Measurements from ENCODE around the gene COP1.

COP1 gene

DNA sequence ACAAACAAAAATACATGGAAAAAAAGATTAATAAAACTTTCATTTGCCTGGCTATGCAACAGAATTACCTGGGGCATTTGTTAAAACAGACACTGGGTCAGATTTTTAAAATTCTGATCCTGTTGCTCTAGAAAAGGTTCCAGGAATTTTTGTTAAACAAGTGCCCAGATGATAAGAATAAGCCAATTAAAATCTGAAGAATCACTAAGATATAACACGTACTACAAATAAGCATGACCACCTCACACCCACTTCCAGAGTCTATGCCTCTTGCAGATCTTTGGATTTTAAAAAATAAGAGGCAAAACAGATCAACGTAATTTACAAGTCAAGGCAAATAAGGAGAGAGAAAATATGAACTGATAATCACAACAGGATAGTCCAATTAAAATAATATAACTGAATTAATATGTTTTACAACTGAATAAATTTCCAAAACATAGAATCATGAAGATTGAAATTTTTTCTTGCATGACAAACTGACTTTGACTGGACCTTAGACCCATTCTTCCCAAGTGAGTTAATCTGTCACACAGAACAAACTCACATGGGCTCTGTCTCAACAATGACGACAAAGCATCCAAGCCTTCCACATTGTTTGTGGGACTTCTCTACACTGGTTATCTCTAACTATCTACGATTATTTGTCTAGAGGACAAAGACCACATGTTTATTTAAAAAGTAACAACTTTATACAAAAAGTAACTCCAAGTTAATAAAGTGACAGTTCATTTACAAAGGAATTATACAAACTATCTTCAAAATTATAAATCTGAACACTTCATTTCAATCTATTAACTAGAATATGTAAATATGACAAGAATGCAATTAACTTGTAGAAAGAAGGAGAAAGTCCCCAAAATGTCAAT, 56.9 kb downstream of the COP1 start:
- H3K36me3 ChIP-seq (ENCODE audit: insufficient read depth, low read length): peaks cover 51% of the 10 kb centered on the region
- H2AFZ ChIP-seq (ENCODE audit: low read depth, low read length): no peak overlapping the region
- H3K4me2 ChIP-seq (ENCODE audit: insufficient read depth, low read length): no peak overlapping the region
- no peaks in the 10 kb centered on the region for H3K9me3 ChIP-seq (ENCODE audit: insufficient read depth, low read length, severe bottlenecking)
- no peak for DNase-seq
- H3K4me3 ChIP-seq (ENCODE audit: low read depth in 1 of 2, low read length in 2 of 2): no peak overlapping the region
- peaks cover 3% of the 10 kb centered on the region; the same call in 1 of the 2 replicates for H4K20me1 ChIP-seq (ENCODE audit: insufficient read depth, low read length)
- no peaks in the 10 kb centered on the region for H3K27me3 ChIP-seq (ENCODE audit: insufficient read depth, low read length, poor library complexity)
- H3K4me1 ChIP-seq (ENCODE audit: insufficient read depth, low read length): no peaks in the 10 kb centered on the region
- no peak overlapping the region for H3K9ac ChIP-seq (ENCODE audit: low read depth, low read length)
- H3K27ac ChIP-seq (ENCODE audit: low read length): no peak overlapping the region
- no peak for ATAC-seq (ENCODE audit: insufficient read depth, low read depth)
- no peak for TF ChIP-seq EZH2 (IDR thresholded peaks at IDR 0.05; ENCODE audit: borderline replicate concordance, low read depth, low read length, severe bottlenecking)
- H3K79me2 ChIP-seq (ENCODE audit: insufficient read depth, low read length): peaks cover 54% of the 10 kb centered on the region

DNA sequence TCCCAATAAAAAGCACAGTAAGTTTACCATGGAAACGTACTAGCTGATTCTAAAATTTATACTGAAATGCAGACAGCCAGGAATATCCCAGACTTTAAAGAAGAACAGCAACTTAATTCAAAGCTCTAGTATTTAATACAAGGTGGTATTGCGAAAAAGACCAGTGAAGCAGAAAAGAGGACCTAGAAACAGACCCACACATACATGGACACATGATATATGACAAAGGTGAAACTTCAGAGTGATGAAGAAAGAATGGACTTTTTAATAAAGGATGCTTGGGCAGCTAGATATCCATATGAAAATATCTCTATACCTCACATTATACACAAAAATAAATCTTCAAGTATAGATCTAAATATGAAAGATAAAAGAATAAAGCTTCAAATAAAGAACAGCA, 62.6 kb downstream of the COP1 start:
- no peaks in the 10 kb centered on the region for H3K27me3 ChIP-seq (ENCODE audit: insufficient read depth, low read length, poor library complexity)
- H3K9ac ChIP-seq (ENCODE audit: low read depth, low read length): no peak overlapping the region
- no peak overlapping the region for H3K27ac ChIP-seq (ENCODE audit: low read length)
- peaks cover 64% of the 10 kb centered on the region for H3K79me2 ChIP-seq (ENCODE audit: insufficient read depth, low read length)
- H3K36me3 ChIP-seq (ENCODE audit: insufficient read depth, low read length): peaks cover 25% of the 10 kb centered on the region
- no peaks in the 10 kb centered on the region for H3K9me3 ChIP-seq (ENCODE audit: insufficient read depth, low read length, severe bottlenecking)
- TF ChIP-seq EZH2 (IDR thresholded peaks at IDR 0.05; ENCODE audit: borderline replicate concordance, low read depth, low read length, severe bottlenecking): no peak
- TF ChIP-seq, protein P1, sequence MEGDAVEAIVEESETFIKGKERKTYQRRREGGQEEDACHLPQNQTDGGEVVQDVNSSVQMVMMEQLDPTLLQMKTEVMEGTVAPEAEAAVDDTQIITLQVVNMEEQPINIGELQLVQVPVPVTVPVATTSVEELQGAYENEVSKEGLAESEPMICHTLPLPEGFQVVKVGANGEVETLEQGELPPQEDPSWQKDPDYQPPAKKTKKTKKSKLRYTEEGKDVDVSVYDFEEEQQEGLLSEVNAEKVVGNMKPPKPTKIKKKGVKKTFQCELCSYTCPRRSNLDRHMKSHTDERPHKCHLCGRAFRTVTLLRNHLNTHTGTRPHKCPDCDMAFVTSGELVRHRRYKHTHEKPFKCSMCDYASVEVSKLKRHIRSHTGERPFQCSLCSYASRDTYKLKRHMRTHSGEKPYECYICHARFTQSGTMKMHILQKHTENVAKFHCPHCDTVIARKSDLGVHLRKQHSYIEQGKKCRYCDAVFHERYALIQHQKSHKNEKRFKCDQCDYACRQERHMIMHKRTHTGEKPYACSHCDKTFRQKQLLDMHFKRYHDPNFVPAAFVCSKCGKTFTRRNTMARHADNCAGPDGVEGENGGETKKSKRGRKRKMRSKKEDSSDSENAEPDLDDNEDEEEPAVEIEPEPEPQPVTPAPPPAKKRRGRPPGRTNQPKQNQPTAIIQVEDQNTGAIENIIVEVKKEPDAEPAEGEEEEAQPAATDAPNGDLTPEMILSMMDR (IDR thresholded peaks at IDR 0.05; ENCODE audit: borderline replicate concordance, extremely low read depth, low read length, poor library complexity, severe bottlenecking): no peak
- no peak overlapping the region for H3K4me2 ChIP-seq (ENCODE audit: insufficient read depth, low read length)
- no peak overlapping the region for H2AFZ ChIP-seq (ENCODE audit: low read depth, low read length)
- no peaks in the 10 kb centered on the region for H3K4me1 ChIP-seq (ENCODE audit: insufficient read depth, low read length)
- no peak for DNase-seq
- peaks cover 1% of the 10 kb centered on the region; the same call in 1 of the 2 replicates for H4K20me1 ChIP-seq (ENCODE audit: insufficient read depth, low read length)
- no peak for ATAC-seq (ENCODE audit: insufficient read depth, low read depth)
- H3K4me3 ChIP-seq (ENCODE audit: low read depth in 1 of 2, low read length in 2 of 2): no peak overlapping the region

DNA sequence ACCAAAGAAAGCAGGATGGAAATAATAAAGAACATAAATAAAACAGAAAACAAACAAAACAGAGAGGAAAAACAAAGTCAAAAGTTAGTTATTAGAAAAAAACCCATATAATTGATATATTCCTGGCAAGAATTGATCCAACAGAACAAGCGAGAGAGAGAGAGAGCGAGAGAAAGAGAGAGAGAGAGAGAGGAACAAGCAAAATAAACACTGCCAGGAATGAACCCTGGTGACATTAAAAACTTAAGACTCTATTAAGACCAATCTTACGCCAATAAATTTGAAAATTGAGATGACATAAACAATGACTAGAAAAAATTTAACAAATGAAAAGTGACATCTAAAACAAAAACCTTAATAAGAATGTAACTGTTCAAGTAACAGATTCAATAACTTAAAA, 64.1 kb downstream of the COP1 start:
- Histone ChIP-seq H3K36me3 (ENCODE audit: insufficient read depth, low read length) (peaks cover 22% of the 10 kb centered on the region), H3K9me3 (ENCODE audit: insufficient read depth, low read length, severe bottlenecking) (no peaks in the 10 kb centered on the region), H3K27ac (ENCODE audit: low read length) (no peak overlapping the region), H3K27me3 (ENCODE audit: insufficient read depth, low read length, poor library complexity) (no peaks in the 10 kb centered on the region), H2AFZ (ENCODE audit: low read depth, low read length) (no peak overlapping the region), H3K79me2 (ENCODE audit: insufficient read depth, low read length) (peaks cover 79% of the 10 kb centered on the region), H3K9ac (ENCODE audit: low read depth, low read length) (no peak overlapping the region), H3K4me2 (ENCODE audit: insufficient read depth, low read length) (no peak overlapping the region), H3K4me3 (ENCODE audit: low read depth in 1 of 2, low read length in 2 of 2) (no peak overlapping the region), H4K20me1 (ENCODE audit: insufficient read depth, low read length) (peaks cover 8% of the 10 kb centered on the region; the same call in 1 of the 2 replicates), H3K4me1 (ENCODE audit: insufficient read depth, low read length) (no peaks in the 10 kb centered on the region)
- TF ChIP-seq EZH2 (IDR thresholded peaks at IDR 0.05; ENCODE audit: borderline replicate concordance, low read depth, low read length, severe bottlenecking): no peak
- TF ChIP-seq, protein P1 (IDR thresholded peaks at IDR 0.05; ENCODE audit: borderline replicate concordance, extremely low read depth, low read length, poor library complexity, severe bottlenecking): no peak
- DNase-seq (no peak), ATAC-seq (ENCODE audit: insufficient read depth, low read depth) (no peak)

DNA sequence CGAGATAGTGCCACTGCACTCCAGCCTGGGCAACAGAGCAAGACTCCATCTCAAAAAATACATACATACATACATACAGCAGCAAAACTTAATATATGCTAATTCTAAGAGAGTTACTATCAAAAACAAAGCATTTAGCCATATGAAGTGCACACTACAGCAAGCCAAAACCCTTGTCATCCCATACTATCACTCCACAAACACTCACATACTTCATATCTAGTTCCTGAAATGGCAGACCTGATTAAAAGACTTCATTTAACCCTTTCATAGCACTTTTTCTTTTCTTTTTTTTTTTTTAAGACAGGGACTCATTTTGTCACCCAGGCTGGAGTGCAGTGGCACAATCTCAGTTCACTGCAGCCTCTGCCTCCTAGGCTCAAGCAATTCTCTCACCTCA, 65.6 kb downstream of the COP1 start:
- Histone ChIP-seq H3K4me3 (ENCODE audit: low read depth in 1 of 2, low read length in 2 of 2) (no peak overlapping the region), H4K20me1 (ENCODE audit: insufficient read depth, low read length) (peaks cover 8% of the 10 kb centered on the region; the same call in 1 of the 2 replicates), H2AFZ (ENCODE audit: low read depth, low read length) (no peak overlapping the region), H3K4me2 (ENCODE audit: insufficient read depth, low read length) (no peak overlapping the region), H3K9ac (ENCODE audit: low read depth, low read length) (no peak overlapping the region), H3K36me3 (ENCODE audit: insufficient read depth, low read length) (peaks cover 9% of the 10 kb centered on the region), H3K79me2 (ENCODE audit: insufficient read depth, low read length) (peaks cover 84% of the 10 kb centered on the region), H3K27me3 (ENCODE audit: insufficient read depth, low read length, poor library complexity) (no peaks in the 10 kb centered on the region), H3K4me1 (ENCODE audit: insufficient read depth, low read length) (no peaks in the 10 kb centered on the region), H3K27ac (ENCODE audit: low read length) (no peak overlapping the region), H3K9me3 (ENCODE audit: insufficient read depth, low read length, severe bottlenecking) (no peaks in the 10 kb centered on the region)
- no peak for DNase-seq
- TF ChIP-seq, protein P1 (IDR thresholded peaks at IDR 0.05; ENCODE audit: borderline replicate concordance, extremely low read depth, low read length, poor library complexity, severe bottlenecking): no peak
- no peak for TF ChIP-seq EZH2 (IDR thresholded peaks at IDR 0.05; ENCODE audit: borderline replicate concordance, low read depth, low read length, severe bottlenecking)
- ATAC-seq (ENCODE audit: insufficient read depth, low read depth): no peak
